ENCODE results near the gene HNRNPA2B1. TPM values are rescaled to one million over a fixed set of nuclear protein-coding genes. Genes with fewer than 3 reads are reported as not detected.
A peak's percentile ranks its signal among the peaks of the same experiment; 100 is the strongest.
"Not testable (repeated sequence)": the region's sequence is repeated elsewhere in the genome, so short reads cannot be mapped to it uniquely, and the experiment has no call there.

The HNRNPA2B1 gene
- total and polyA plus RNA-seq, 2 of the 8 experiments (the other 6 are each of a cell fraction or from before 2014, with no cell fraction given), result 276 to 1,255 TPM

DNA sequence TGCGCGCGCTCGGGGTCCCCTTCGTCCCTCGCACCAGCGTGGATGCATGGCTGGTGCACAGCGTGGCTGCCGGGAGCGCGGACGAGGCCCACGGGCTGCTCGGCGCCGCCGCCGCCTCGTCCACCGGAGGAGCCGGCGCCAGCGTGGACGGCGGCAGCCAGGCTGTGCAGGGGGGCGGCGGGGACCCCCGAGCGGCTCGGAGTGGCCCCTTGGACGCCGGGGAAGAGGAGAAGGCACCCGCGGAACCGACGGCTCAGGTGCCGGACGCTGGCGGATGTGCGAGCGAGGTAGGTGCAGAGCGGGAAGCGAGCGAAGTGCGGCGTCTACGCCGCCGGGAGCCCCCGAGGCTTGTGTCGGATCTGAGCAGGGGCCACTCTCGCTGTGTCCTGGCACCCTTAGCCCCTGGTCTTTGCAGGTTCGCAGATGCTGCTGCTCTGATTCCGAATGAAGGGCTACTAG lies 47.7 kb downstream of the HNRNPA2B1 start:
- H3K23ac ChIP-seq (ENCODE audit: insufficient read length), result peak overlapping the region; percentile 36
- peak overlapping the region; percentile 91 for H3K27ac ChIP-seq (ENCODE audit: low read depth, low read length)
- H3K4me3 ChIP-seq (ENCODE audit: extremely low read depth in 1 of 4, insufficient read depth in 2 of 4, low read depth in 3 of 4, low read length in 4 of 4), result peak overlapping the region; percentile 65 to 99 (median 95)
- POLR2A ChIA-PET (ENCODE audit: partially characterized antibody), result interaction anchor here (0.8 to 5.2 kb wide), 16 partner anchors 8 to 212 kb away, joined by 3 to 36 read pairs (median 5); partner anchors contain the start of genes CBX3 and HNRNPA2B1
- peak overlapping the region; percentile 92; the same call in 1 of the 2 replicates for H2BK15ac ChIP-seq (ENCODE audit: low read length)
- H3K9me3 ChIP-seq (ENCODE audit: insufficient read depth in 2 of 2, low read depth in 1 of 2, low read length in 1 of 2); H3K27me3 ChIP-seq (replicated peaks in 1 of 4; ENCODE audit: control insufficient read depth in 3 of 4, extremely low read depth in 1 of 4, insufficient read depth in 3 of 4, low read length in 3 of 4); FAIRE-seq; H4K5ac ChIP-seq (ENCODE audit: insufficient read length, low read depth, low read length); H3K36me3 ChIP-seq (ENCODE audit: control insufficient read depth in 2 of 4, insufficient read depth in 4 of 4, low read length in 3 of 4); H2AFZ ChIP-seq (ENCODE audit: low read length); H2BK120ac ChIP-seq (replicated peaks; ENCODE audit: low read depth, low read length); DNase-seq (ENCODE audit: low read depth in 1 of 2, low spot score in 2 of 2); H3K23me2 ChIP-seq (ENCODE audit: low read depth, low read length): not testable (repeated sequence)
- H3K4ac ChIP-seq (replicated peaks; ENCODE audit: insufficient read length, low read depth, low read length), result peak overlapping the region; percentile 96
- peak overlapping the region; percentile 95 for H3K14ac ChIP-seq (ENCODE audit: insufficient read length)
- H4K20me1 ChIP-seq (replicated peaks in 1 of 2; ENCODE audit: control insufficient read depth in 1 of 2, insufficient read depth in 2 of 2, low read length in 2 of 2), result peaks cover 18 to 19% of the 10 kb centered on the region in 2 experiments
- peak overlapping the region; percentile 98 for H2BK12ac ChIP-seq (ENCODE audit: low read depth, low read length)
- peak overlapping the region; percentile 73; the same call in 1 of the 2 replicates for H4K8ac ChIP-seq (ENCODE audit: extremely low read depth, insufficient read depth, low read length)
- CTCF ChIA-PET (ENCODE audit: partially characterized antibody), result interaction anchor here (0.8 to 2.0 kb wide), 5 partner anchors 14 to 76 kb away, joined by 3 to 12 read pairs (median 4); no protein-coding TSS in a partner anchor
- peak overlapping the region; percentile 95 for H4K91ac ChIP-seq (replicated peaks; ENCODE audit: insufficient read length, low read length)
- peaks cover 17 to 34% (median 22%) of the 10 kb centered on the region in 4 experiments for H3K4me1 ChIP-seq (replicated peaks in 1 of 4; ENCODE audit: control insufficient read depth in 3 of 4, insufficient read depth in 4 of 4, low read length in 3 of 4)
- WGBS, 2 experiments (ENCODE audit: extremely low coverage in 1 of 2, insufficient coverage in 1 of 2, insufficient read length in 1 of 2, insufficient replicate concordance in 2 of 2, low coverage in 1 of 2, low lambda C conversion rate in 2 of 2, missing lambda C conversion rate in 1 of 2), result 1% methylated on average over 19 of the region's 54 CpGs; no CpG with 5 or more reads in 1 of the 2 experiments
- peaks cover 11 to 51% of the 10 kb centered on the region in 2 experiments for H3K79me2 ChIP-seq (ENCODE audit: control insufficient read depth in 1 of 2, insufficient read depth in 2 of 2, low read length in 2 of 2)
- H2BK20ac ChIP-seq (ENCODE audit: low read length), result peak overlapping the region; percentile 76; the same call in 1 of the 2 replicates
- peak overlapping the region; percentile 91 for H3K18ac ChIP-seq (ENCODE audit: extremely low read depth, low read length)
- H2AK5ac ChIP-seq (ENCODE audit: low read depth, low read length), result peak overlapping the region; percentile 99
- TF ChIP-seq, protein P1, sequence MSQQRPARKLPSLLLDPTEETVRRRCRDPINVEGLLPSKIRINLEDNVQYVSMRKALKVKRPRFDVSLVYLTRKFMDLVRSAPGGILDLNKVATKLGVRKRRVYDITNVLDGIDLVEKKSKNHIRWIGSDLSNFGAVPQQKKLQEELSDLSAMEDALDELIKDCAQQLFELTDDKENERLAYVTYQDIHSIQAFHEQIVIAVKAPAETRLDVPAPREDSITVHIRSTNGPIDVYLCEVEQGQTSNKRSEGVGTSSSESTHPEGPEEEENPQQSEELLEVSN (IDR thresholded peaks at IDR 0.05), result 0 out of 2 replicates have a peak, but pooled peaks have one; percentile 9
- TF ChIP-seq, protein P2, sequence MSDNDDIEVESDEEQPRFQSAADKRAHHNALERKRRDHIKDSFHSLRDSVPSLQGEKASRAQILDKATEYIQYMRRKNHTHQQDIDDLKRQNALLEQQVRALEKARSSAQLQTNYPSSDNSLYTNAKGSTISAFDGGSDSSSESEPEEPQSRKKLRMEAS (IDR thresholded peaks at IDR 0.05), result peak; percentile 29; the same call in 1 of the 2 replicates
- TF ChIP-seq KDM4A (IDR thresholded peaks at IDR 0.05; ENCODE audit: low read depth, low read length, severe bottlenecking), result peak; percentile 51
- H3K4me2 ChIP-seq (ENCODE audit: insufficient read depth in 1 of 2, low read depth in 2 of 2, low read length in 2 of 2), result peak overlapping the region; percentile 98 to 100
- H3K56ac ChIP-seq (replicated peaks; ENCODE audit: insufficient read length, low read depth, low read length), result peak overlapping the region; percentile 75
- H3K9ac ChIP-seq (replicated peaks in 1 of 4; ENCODE audit: extremely low read depth in 1 of 4, low read depth in 3 of 4, low read length in 3 of 4), result peak overlapping the region; percentile 85 to 90 (median 86)
- peak overlapping the region; percentile 89; the same call in 1 of the 2 replicates for H2BK5ac ChIP-seq (ENCODE audit: low read depth, low read length)
- H3K79me1 ChIP-seq (ENCODE audit: low read depth, low read length), result peaks cover 18% of the 10 kb centered on the region

Data from H1 (cell line).